Upper lobe of left lung (tissue), 6 donors: ENCODE data around the gene C6orf136. TPM values are rescaled to one million over a fixed set of nuclear protein-coding genes. Genes with fewer than 3 reads are reported as not detected.

Experiments
- ATAC-seq, 2 donors: fragments of 200-7000 bp; cut with Tn5 transposase; one replicate each; pipeline ENCODE4 v1.9.1; 2022; ENCODE audit warnings: mild to moderate bottlenecking in 2 of 2, moderate library complexity in 2 of 2; ENCODE audit not compliant: low FRiP score in 2 of 2
- DNase-seq, 2 donors: peaks; one replicate each; pipeline ENCODE4 v3.0.0-alpha.2; 2019 to 2020
- H3K27ac ChIP-seq, 4 donors: fragments of 200-600 bp; sonication (generic); one replicate each; pipeline ENCODE4 v1.5.1; 2016 to 2019
- H3K27me3 ChIP-seq, 4 donors: fragments of 200-600 bp; sonication (generic); one replicate each; pipeline ENCODE4 v1.5.1; 2017 to 2019
- H3K36me3 ChIP-seq, 4 donors: fragments of 200-600 bp; sonication (generic); one replicate each; pipeline ENCODE4 v1.5.1; 2016 to 2019
- H3K4me1 ChIP-seq, 4 donors: fragments of 200-600 bp; sonication (generic); one replicate each; pipeline ENCODE4 v1.5.1; 2018 to 2019
- H3K4me3 ChIP-seq, 4 donors: fragments of 200-600 bp; sonication (generic); one replicate each; pipeline ENCODE4 v1.5.1; 2017 to 2019; ENCODE audit warnings: mild to moderate bottlenecking in 2 of 4, moderate library complexity in 1 of 4
- H3K9me3 ChIP-seq, 4 donors: fragments of 200-600 bp; sonication (generic); one replicate each; pipeline ENCODE4 v1.5.1; 2018 to 2019
- EP300 ChIP-seq, 4 donors: sonication (generic); formaldehyde crosslinking; IDR thresholded peaks; one replicate each; pipeline ENCODE4 v1.5.1; 2017; ENCODE audit warnings: antibody characterized with exemption in 4 of 4, control low read depth in 2 of 4
- POLR2A ChIP-seq, 4 donors: fragments of 450-650 bp; IDR thresholded peaks; one replicate each; pipeline ENCODE4 v1.5.1; 2016 to 2017; ENCODE audit warnings: antibody characterized with exemption in 4 of 4, mild to moderate bottlenecking in 2 of 4
- POLR2AphosphoS5 ChIP-seq, 2 donors: sonication (generic); formaldehyde crosslinking; IDR thresholded peaks; one replicate each; pipeline ENCODE4 v1.5.1; 2017; ENCODE audit warnings: antibody characterized with exemption in 2 of 2
- WGBS, 2 donors: methylation state at CpG; one replicate each; pipeline ENCODE4 v1.1.5; 2017 to 2018; 5-methylcytosine and 5-hydroxymethylcytosine counted together
- total RNA-seq, 6 donors: library from RNA; depleted of rRNA in 4 of 6; stranded (reverse); fragments of >200 nt in 4 of 6; gene quantifications; one replicate each; pipeline versions ENCODE4 v1.1.0 to v1.2.1, GENCODE V29; 2016 to 2021
- TF ChIP-seq, protein P1 (sequence below), 6 experiments: fragments of 450-650 bp in 4 of 6; fragments of 200-600 bp in 2 of 6; sonication (generic) in 2 of 6; IDR thresholded peaks; one replicate each; pipeline ENCODE4 v1.5.1; 2016 to 2019; ENCODE audit warnings: antibody characterized with exemption in 6 of 6
- donor health status: DM: no; HTN: no; CAD: no; lungs with moderate emphysema.
- donor health status: DM: no; HTN: yes; CAD: no; lungs with severe emphysema.

The C6orf136 gene
- total RNA-seq, 6 donors from 2014 or later = 8.8 to 57.6 (median 15.2) TPM

DNA sequence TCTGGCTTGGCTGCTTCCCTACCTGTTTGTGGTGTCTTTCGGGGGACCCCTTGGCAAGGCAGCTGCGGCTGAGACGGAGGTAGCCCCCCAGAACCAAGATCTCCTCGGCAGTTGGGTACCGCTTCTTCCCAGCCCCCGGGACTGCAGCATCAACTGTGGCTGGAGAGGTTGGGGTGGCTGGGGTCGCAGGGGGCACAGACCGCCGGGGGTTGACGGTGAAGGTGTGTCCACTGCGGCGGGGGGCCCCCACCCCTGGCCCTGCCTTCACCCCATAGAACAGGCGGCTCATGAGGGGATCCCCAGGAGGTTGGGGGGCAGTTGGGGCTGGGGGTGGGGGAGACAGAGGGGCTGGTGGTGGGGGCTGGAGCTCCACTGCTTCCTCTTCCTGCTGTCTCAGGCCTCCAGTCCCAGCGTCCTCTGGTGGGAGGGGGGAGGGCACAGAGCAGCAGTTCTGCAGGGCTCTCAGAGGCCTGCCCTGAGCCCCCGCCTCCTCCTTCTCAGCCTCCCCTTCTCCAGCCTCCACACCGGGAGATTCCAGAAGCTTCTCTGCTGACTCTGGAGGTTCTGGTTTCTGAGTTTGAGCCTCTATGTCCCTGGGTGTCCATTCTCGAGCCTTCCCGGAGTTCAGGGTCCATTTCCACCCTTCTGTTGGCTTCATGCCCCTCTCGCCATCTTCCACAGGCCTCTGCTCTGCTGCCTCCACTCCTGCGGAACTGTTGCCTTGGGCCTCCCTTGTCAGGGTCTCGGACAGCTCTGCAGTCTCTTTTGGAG is 37.6 kb downstream of the C6orf136 start:
- H3K27me3 ChIP-seq = no peaks in the 10 kb centered on the region
- peak overlapping the region; percentile 99 to 100 (median 99) for H3K27ac ChIP-seq
- WGBS, 2 donors = 22 to 35% methylated on average over 14 to 15 of the region's 21 CpGs
- peaks cover 0 to 15% (median 0%) of the 10 kb centered on the region in 4 donors for H3K36me3 ChIP-seq
- DNase-seq (peak; percentile 74 to 79), ATAC-seq (no peak)
- H3K9me3 ChIP-seq = no peaks in the 10 kb centered on the region
- H3K4me1 ChIP-seq = peaks cover 40 to 61% (median 57%) of the 10 kb centered on the region in 4 donors
- peak in 1 of 2 donors; percentile 32 for TF ChIP-seq POLR2AphosphoS5 (IDR thresholded peaks at IDR 0.05)
- TF ChIP-seq EP300 (IDR thresholded peaks at IDR 0.05) = no peak
- H3K4me3 ChIP-seq = peak overlapping the region; percentile 70 to 87 (median 80)

DNA sequence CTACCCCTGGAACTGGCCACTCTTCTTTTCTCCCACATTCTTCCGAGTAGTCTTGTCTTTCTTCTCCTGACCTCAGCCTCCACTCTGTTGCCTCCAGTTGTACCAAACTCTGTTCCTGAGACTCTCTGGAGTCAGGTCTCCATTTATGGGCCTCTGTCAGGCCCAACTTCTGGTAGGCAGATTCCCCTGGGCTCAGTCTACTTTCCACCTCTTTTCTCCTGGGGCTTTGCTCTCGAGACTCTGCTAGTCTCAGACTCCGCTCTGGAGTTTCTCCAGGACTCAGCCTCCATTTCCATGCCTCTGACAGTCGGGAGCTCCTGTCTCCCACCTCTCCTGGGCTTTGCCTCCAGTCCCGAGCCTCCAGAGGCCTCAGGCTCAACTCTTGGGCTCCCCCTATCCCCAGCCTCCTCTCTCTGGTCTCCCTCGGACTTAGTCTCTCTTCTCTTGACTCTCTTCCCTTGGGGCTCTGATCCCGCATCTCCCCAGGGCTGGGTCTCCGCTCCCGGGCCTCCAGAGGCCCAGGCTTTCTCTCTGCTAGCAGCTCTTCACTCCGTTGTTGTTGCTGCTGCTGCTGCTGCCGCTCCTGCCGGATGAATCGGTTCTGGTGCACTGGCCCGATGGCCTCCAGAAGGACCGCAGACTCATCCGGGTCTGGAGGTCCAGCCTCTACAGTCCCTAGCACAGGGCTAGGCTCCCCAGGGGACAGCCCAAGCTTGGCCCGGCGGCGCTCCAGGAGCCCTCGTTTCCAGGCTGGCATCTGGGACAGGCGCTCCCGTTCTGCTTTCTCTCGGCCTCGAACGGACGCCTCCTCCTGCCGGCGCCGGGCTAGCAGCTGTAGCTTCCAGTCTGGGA is 38.5 kb downstream of the C6orf136 start:
- TF ChIP-seq POLR2A (IDR thresholded peaks at IDR 0.05) (no peak), EP300 (IDR thresholded peaks at IDR 0.05) (no peak), POLR2AphosphoS5 (IDR thresholded peaks at IDR 0.05) (peak in 1 of 2 donors; percentile 13)
- TF ChIP-seq, protein P1, sequence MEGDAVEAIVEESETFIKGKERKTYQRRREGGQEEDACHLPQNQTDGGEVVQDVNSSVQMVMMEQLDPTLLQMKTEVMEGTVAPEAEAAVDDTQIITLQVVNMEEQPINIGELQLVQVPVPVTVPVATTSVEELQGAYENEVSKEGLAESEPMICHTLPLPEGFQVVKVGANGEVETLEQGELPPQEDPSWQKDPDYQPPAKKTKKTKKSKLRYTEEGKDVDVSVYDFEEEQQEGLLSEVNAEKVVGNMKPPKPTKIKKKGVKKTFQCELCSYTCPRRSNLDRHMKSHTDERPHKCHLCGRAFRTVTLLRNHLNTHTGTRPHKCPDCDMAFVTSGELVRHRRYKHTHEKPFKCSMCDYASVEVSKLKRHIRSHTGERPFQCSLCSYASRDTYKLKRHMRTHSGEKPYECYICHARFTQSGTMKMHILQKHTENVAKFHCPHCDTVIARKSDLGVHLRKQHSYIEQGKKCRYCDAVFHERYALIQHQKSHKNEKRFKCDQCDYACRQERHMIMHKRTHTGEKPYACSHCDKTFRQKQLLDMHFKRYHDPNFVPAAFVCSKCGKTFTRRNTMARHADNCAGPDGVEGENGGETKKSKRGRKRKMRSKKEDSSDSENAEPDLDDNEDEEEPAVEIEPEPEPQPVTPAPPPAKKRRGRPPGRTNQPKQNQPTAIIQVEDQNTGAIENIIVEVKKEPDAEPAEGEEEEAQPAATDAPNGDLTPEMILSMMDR (IDR thresholded peaks at IDR 0.05) = no peak
- Histone ChIP-seq H3K9me3 (no peaks in the 10 kb centered on the region), H3K36me3 (peaks cover 0 to 7% (median 0%) of the 10 kb centered on the region in 4 donors), H3K4me3 (peak overlapping the region; percentile 70 to 87 (median 80)), H3K4me1 (peaks cover 40 to 61% (median 56%) of the 10 kb centered on the region in 4 donors), H3K27me3 (no peaks in the 10 kb centered on the region), H3K27ac (peak overlapping the region; percentile 99 to 100 (median 99))
- ATAC-seq (no peak), DNase-seq (peak in 1 of 2 donors; percentile 84)
- 28 to 33% methylated on average over 21 to 22 of the region's 29 CpGs for WGBS, 2 donors

DNA sequence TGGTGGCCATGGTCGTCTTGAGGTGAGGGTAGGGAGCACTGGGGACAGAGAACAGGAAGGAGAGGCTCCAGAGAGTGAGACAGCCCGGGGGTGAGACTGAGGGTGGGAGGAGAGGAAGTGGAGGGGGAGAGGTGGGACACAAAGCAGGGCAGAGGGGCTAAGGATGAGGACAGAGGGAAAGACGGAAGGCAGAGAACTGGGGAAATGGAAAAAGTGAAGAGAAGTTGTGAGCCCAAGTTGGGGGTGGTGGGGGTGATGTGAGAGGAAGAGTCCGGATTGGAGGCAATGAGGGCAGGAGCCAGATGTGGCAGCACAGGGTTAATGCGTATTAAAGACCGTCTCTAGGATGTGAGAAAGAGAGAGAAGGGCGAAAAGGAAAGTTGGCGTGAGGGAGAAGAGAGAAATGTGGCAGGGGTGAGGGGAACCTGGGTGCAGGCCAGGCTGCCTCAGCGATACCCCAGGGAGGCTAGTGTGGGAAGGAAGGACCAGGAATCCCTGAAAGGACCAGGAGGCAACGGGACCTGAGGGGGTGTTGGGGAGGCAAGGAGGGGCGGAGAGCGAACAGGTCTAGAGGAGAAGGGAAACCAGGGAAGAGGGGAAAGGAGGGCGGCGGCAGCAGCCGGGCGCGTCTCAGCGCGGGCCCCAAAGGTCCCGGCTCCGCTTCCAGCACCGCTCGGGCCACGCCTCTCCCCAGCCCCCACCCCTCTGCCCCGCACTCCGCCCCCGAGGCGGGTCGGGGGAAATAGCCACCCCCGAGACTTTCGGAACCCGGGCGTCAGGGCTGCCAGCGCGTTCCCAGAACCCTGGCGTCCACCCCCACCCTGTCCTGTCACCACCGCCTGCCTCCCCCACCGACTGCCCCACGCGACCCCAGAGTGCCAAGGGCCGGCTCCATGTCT is 39.3 kb downstream of the C6orf136 start, which contains the start of gene PPP1R18:
Gene PPP1R18 (minus strand): TSS at position 637 of the 899 bp plus-strand sequence. CDS start 627 bp downstream, at position 10.
- Histone ChIP-seq H3K27me3 (no peaks in the 10 kb centered on the region), H3K9me3 (no peaks in the 10 kb centered on the region)

DNA sequence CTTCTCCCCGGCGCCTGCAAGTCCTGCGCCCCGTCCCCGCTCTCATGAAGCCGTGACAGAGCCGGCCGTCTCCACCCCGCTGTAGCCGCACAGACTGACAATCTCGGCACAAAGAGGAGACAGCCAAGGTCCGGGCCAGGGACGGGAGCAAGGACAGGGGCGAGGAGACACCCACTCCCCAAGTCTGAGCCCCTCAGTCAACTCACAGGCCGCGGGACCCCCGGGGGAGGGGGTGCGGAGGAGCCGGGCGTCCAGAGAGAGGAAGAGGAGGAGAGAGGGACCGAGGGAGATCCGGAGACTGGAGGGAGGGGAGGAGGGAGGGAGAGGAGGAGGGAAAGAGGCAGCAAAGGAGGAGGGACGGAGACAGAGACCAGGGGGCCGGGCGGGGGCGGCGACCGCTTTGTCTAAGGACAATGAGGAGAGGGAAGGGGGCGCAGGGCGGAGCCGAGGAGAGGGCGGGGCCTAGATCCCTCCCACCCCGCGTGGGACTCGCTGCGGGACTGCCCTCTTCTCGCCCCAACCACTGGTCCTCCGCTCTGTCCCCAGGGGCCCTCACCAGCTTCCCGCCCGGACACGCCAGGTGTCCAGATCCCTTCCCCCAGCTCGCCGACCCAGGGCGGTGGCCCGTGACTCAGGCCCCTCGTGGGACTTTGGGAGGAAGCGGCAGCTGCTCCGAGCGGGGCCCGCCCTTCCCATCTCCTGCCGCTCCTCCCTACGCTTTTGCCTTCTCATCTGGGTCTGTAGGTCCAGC is 40.1 kb downstream of the C6orf136 start:
- Histone ChIP-seq H3K9me3 (no peaks in the 10 kb centered on the region), H3K4me3 (peak overlapping the region; percentile 70 to 87 (median 80)), H3K27me3 (no peaks in the 10 kb centered on the region), H3K36me3 (no peaks in the 10 kb centered on the region), H3K4me1 (peaks cover 32 to 51% (median 44%) of the 10 kb centered on the region in 4 donors), H3K27ac (peak overlapping the region; percentile 99 to 100 (median 99))
- TF ChIP-seq EP300 (IDR thresholded peaks at IDR 0.05) = peak in 3 of 4 donors; percentile 44 to 98 (median 81)
- peak; percentile 93 to 97 for TF ChIP-seq POLR2AphosphoS5 (IDR thresholded peaks at IDR 0.05)
- TF ChIP-seq, protein P1 (IDR thresholded peaks at IDR 0.05) = no peak
- TF ChIP-seq POLR2A (IDR thresholded peaks at IDR 0.05) = peak in 2 of 4 donors; percentile 43 to 59
- 1 to 3% methylated on average over 32 to 40 of the region's 52 CpGs for WGBS, 2 donors
- peak; percentile 88 for ATAC-seq
- DNase-seq = peak; percentile 93 to 98

More for the DNA sequence above, 39.3 kb downstream of the C6orf136 start, which contains the start of gene PPP1R18:
- H3K4me1 ChIP-seq = peaks cover 33 to 58% (median 51%) of the 10 kb centered on the region in 4 donors
- DNase-seq (peak; percentile 89 to 95), ATAC-seq (peak; percentile 70 to 75)
- H3K27ac ChIP-seq = peak within 1 kb of the TSS; percentile 99 to 100 (median 99)
- peak within 1 kb of the TSS; percentile 70 to 87 (median 80) for H3K4me3 ChIP-seq
- TF ChIP-seq, protein P1 (IDR thresholded peaks at IDR 0.05) = peak in 2 of 6 experiments; percentile 6 to 10
- TF ChIP-seq POLR2A (IDR thresholded peaks at IDR 0.05) (peak in 2 of 4 donors; percentile 57 to 78), POLR2AphosphoS5 (IDR thresholded peaks at IDR 0.05) (peak; percentile 35 to 79), EP300 (IDR thresholded peaks at IDR 0.05) (peak in 1 of 4 donors; percentile 11)
- WGBS, 2 donors = 2 to 3% methylated on average over 16 to 24 of the region's 41 CpGs
- H3K36me3 ChIP-seq = peaks cover 0 to 2% (median 0%) of the 10 kb centered on the region in 4 donors
